Smooth muscle cell (in vitro differentiated cells): ENCODE data around the gene TMEM267. TPM values are rescaled to one million over a fixed set of nuclear protein-coding genes. Genes with fewer than 3 reads are reported as not detected.
A peak's percentile ranks its signal among the peaks of the same experiment; 100 is the strongest.
"Not testable (repeated sequence)": the region's sequence is repeated elsewhere in the genome, so short reads cannot be mapped to it uniquely, and the experiment has no call there.

Source experiments
- DNase-seq: peaks from one replicate; lab custom pipeline; 2025; ENCODE audit not compliant: unreplicated experiment; lab: John Stamatoyannopoulos, UW
- H2AFZ ChIP-seq: fragments of 200-600 bp; sonication (generic); 2 replicates; pipeline ENCODE4 v1.6.0; 2016; ENCODE audit warnings: antibody characterized with exemption, low read depth, mild to moderate bottlenecking
- H3F3A ChIP-seq: fragments of 200-600 bp; sonication (generic); 2 replicates; pipeline ENCODE4 v1.6.0; 2017; ENCODE audit warnings: antibody characterized with exemption, low read depth
- H3K27ac ChIP-seq: fragments of 200-600 bp; sonication (generic); 2 replicates; pipeline ENCODE4 v1.5.1; 2016; ENCODE audit warnings: low read depth, mild to moderate bottlenecking
- H3K27me3 ChIP-seq: fragments of 200-600 bp; sonication (generic); 2 replicates; pipeline ENCODE4 v1.6.1; 2016; ENCODE audit warnings: low read depth, mild to moderate bottlenecking
- H3K36me3 ChIP-seq: fragments of 200-600 bp; sonication (generic); 2 replicates; pipeline ENCODE4 v1.5.1; 2016; ENCODE audit warnings: low read depth
- H3K4me1 ChIP-seq: fragments of 200-600 bp; sonication (generic); 2 replicates; pipeline ENCODE4 v1.5.1; 2016; ENCODE audit warnings: low read depth
- H3K4me2 ChIP-seq: fragments of 200-600 bp; sonication (generic); 2 replicates; pipeline ENCODE4 v1.6.0; 2016; ENCODE audit warnings: mild to moderate bottlenecking
- H3K4me3 ChIP-seq: fragments of 200-600 bp; sonication (generic); 2 replicates; pipeline ENCODE4 v1.5.1; 2016; ENCODE audit warnings: mild to moderate bottlenecking
- H3K79me2 ChIP-seq: fragments of 200-600 bp; sonication (generic); 2 replicates; pipeline ENCODE4 v1.6.0; 2016; ENCODE audit warnings: low read depth, mild to moderate bottlenecking
- H3K9ac ChIP-seq: fragments of 200-600 bp; sonication (generic); 2 replicates; pipeline ENCODE4 v1.6.0; 2016; ENCODE audit warnings: low read depth
- H3K9me3 ChIP-seq: fragments of 200-600 bp; sonication (generic); replicated peaks from 2 replicates; pipeline ENCODE4 v1.5.1; 2016; ENCODE audit warnings: low read depth
- H4K20me1 ChIP-seq: fragments of 200-600 bp; sonication (generic); 2 replicates; pipeline ENCODE4 v1.6.0; 2016; ENCODE audit warnings: low read depth
- CTCF ChIP-seq: fragments of 200-600 bp; sonication (generic); IDR thresholded peaks from 2 replicates; pipeline ENCODE4 v1.5.1; 2017; ENCODE audit warnings: borderline replicate concordance, mild to moderate bottlenecking, antibody characterized with exemption; ENCODE audit not compliant: insufficient read depth, poor library complexity, severe bottlenecking
- WGBS: methylation state at CpG from one replicate; pipeline ENCODE4 v1.1.7; 2016; ENCODE audit warnings: low lambda C conversion rate; 5-methylcytosine and 5-hydroxymethylcytosine counted together
- polyA plus RNA-seq: library from polyadenylated mRNA; unstranded; fragments of >200 nt; fragmentation: Nextera tagmentation; extraction: Ambion mirVana; gene quantifications from 2 replicates; pipeline ENCODE4 v1.2.1, GENCODE V29; 2016
- total RNA-seq: library from RNA; depleted of rRNA; stranded (reverse); fragments of >200 nt; gene quantifications from 2 replicates; pipeline ENCODE4 v1.2.3, GENCODE V29; 2014

The TMEM267 gene
- total and polyA plus RNA-seq, 2 experiments from 2014 or later: 7.4 to 22.9 TPM

- 31% methylated on average over 6 of the region's 6 CpGs for WGBS
- Histone ChIP-seq H3K27ac (peak overlapping the region; percentile 94), H3K27me3 (no peaks in the 10 kb centered on the region), H3K36me3 (no peaks in the 10 kb centered on the region), H3K9me3 (no peaks in the 10 kb centered on the region), H4K20me1 (no peaks in the 10 kb centered on the region), H3K4me2 (peak overlapping the region; percentile 93), H3F3A (peaks cover 11% of the 10 kb centered on the region), H3K79me2 (peaks cover 41% of the 10 kb centered on the region), H3K4me1 (peaks cover 15% of the 10 kb centered on the region), H2AFZ (peak overlapping the region; percentile 85), H3K9ac (peak overlapping the region; percentile 95), H3K4me3 (peak overlapping the region; percentile 74)
- no peak for DNase-seq
- no peak for TF ChIP-seq CTCF
These were observed 971 bp downstream of the TMEM267 start for GRCh38 chr5:43482490-43483297.

GRCh38 chr5:43469671-43470391, 13.8 kb downstream of the TMEM267 start:
- Histone ChIP-seq H3K27ac (no peak overlapping the region), H3K27me3 (no peaks in the 10 kb centered on the region), H3K79me2 (peaks cover 5% of the 10 kb centered on the region), H4K20me1 (no peaks in the 10 kb centered on the region), H3K36me3 (peaks cover 25% of the 10 kb centered on the region), H3K9me3 (peaks cover 10% of the 10 kb centered on the region), H3K4me1 (no peaks in the 10 kb centered on the region), H2AFZ (no peak overlapping the region), H3K4me2 (no peak overlapping the region), H3K4me3 (no peak overlapping the region), H3F3A (no peaks in the 10 kb centered on the region), H3K9ac (no peak overlapping the region)
- DNase-seq: no peak
- 84% methylated on average over 6 of the region's 6 CpGs for WGBS
- no peak for TF ChIP-seq CTCF

DNA sequence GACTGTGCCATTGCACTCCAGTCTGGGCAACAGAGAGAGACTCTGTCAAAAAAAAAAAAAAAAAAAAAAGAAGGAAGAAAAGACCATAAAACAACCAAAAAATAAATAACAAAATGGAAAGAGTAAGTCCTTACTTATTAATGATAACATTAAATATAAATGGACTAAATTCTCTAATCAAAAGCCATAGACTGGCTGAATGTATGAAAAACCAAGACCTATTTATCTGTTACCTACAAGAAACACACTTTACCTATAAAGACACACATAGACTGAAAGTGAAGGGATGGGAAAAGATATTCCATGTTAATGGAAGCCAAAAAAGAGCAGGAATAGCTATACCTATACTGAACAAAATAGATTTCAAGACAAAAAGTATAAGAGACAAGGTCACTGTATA, 16.6 kb downstream of the TMEM267 start:
- no peak overlapping the region for H2AFZ ChIP-seq
- H3K79me2 ChIP-seq: peaks cover 5% of the 10 kb centered on the region
- no peak overlapping the region for H3K4me3 ChIP-seq
- no peak for TF ChIP-seq CTCF
- H3K9me3 ChIP-seq: peaks cover 10% of the 10 kb centered on the region
- no peak overlapping the region for H3K27ac ChIP-seq
- no peaks in the 10 kb centered on the region for H3K4me1 ChIP-seq
- no peak overlapping the region for H3K4me2 ChIP-seq
- H3K27me3 ChIP-seq: no peaks in the 10 kb centered on the region
- no peak for DNase-seq
- no peaks in the 10 kb centered on the region for H4K20me1 ChIP-seq
- peaks cover 25% of the 10 kb centered on the region for H3K36me3 ChIP-seq
- H3K9ac ChIP-seq: no peak overlapping the region
- H3F3A ChIP-seq: no peaks in the 10 kb centered on the region

DNA sequence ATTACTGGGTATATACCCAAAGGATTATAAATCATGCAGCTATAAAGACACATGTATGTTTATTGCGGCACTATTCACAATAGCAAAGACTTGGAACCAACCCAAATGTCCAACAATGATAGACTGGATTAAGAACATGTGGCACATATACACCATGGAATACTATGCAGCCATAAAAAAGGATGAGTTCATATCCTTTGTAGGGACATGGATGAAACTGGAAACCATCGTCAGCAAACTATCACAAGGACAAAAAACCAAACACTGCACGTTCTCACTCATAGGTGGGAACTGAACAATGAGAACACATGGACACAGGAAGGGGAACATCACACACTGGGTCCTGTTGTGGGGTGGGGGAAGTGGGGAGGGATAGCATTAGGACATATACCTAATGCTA, 18.2 kb downstream of the TMEM267 start:
- not testable (repeated sequence) for H3K27ac ChIP-seq, H3K9me3 ChIP-seq, H3K9ac ChIP-seq, H3K4me1 ChIP-seq, H3F3A ChIP-seq, H3K4me2 ChIP-seq, H4K20me1 ChIP-seq, H3K4me3 ChIP-seq, H3K27me3 ChIP-seq, H3K79me2 ChIP-seq, DNase-seq, H2AFZ ChIP-seq
- H3K36me3 ChIP-seq: peaks cover 17% of the 10 kb centered on the region
- 97% methylated on average over 3 of the region's 3 CpGs for WGBS
